Neural cell (in vitro differentiated cells): ENCODE data around the gene AHCYL1. TPM values are rescaled to one million over a fixed set of nuclear protein-coding genes. Genes with fewer than 3 reads are reported as not detected.

Experiments used
- H2AFZ ChIP-seq: fragments of 200-600, 300-800 bp; sonication (generic), shearing (Covaris generic); 2 replicates; pipeline ENCODE4 v1.6.0; 2014; ENCODE audit warnings: low read depth, mild to moderate bottlenecking, antibody characterized with exemption, low read length, moderate library complexity
- H3F3A ChIP-seq: fragments of 200-600 bp; shearing (Covaris generic); 2 replicates; pipeline ENCODE4 v1.6.1; 2016; ENCODE audit warnings: mild to moderate bottlenecking, moderate library complexity, mixed read lengths, antibody characterized with exemption, low read length; ENCODE audit not compliant: insufficient read depth, poor library complexity, severe bottlenecking
- H3K27ac ChIP-seq: fragments of 200-600, 300-800 bp; sonication (generic), shearing (Covaris generic); 2 replicates; pipeline ENCODE4 v1.5.1; 2014; ENCODE audit warnings: mild to moderate bottlenecking, low read length, moderate library complexity
- H3K27me3 ChIP-seq: fragments of 300-800, 200-600 bp; sonication (generic), shearing (Covaris generic); 2 replicates; pipeline ENCODE4 v1.6.0; 2014; ENCODE audit warnings: mild to moderate bottlenecking, low read depth, low read length, moderate library complexity; ENCODE audit not compliant: insufficient read depth
- H3K36me3 ChIP-seq: fragments of 300-800, 200-600 bp; sonication (generic), shearing (Covaris generic); 2 replicates; pipeline ENCODE4 v1.5.1; 2014; ENCODE audit warnings: mild to moderate bottlenecking, antibody characterized with exemption, low read length, moderate library complexity; ENCODE audit not compliant: insufficient read depth
- H3K4me2 ChIP-seq: fragments of 300-800, 200-600 bp; sonication (generic), shearing (Covaris generic); 2 replicates; pipeline ENCODE4 v1.6.0; 2014; ENCODE audit warnings: mild to moderate bottlenecking, low read length
- H3K4me3 ChIP-seq: fragments of 300-800, 200-600 bp; sonication (generic), shearing (Covaris generic); 2 replicates; pipeline ENCODE4 v1.5.1; 2014; ENCODE audit warnings: mild to moderate bottlenecking, low read length, moderate library complexity
- H3K79me2 ChIP-seq: fragments of 200-600 bp; shearing (Covaris generic); replicated peaks from 2 replicates; pipeline ENCODE4 v1.6.0; 2014; ENCODE audit warnings: mild to moderate bottlenecking, low read length, moderate library complexity; ENCODE audit not compliant: insufficient read depth
- H3K9ac ChIP-seq: fragments of 300-800, 200-600 bp; sonication (generic), shearing (Covaris generic); 2 replicates; pipeline ENCODE4 v1.6.1; 2016; ENCODE audit warnings: mild to moderate bottlenecking, low read length, mixed read lengths
- H3K9me2 ChIP-seq: fragments of 200-600 bp; shearing (Covaris generic); 2 replicates; pipeline ENCODE4 v1.6.1; 2016; ENCODE audit warnings: mild to moderate bottlenecking, low read length, mixed read lengths; ENCODE audit not compliant: insufficient read depth
- H3K9me3 ChIP-seq: fragments of 200-600, 300-800 bp; sonication (generic), shearing (Covaris generic); 2 replicates; pipeline ENCODE4 v1.6.1; 2016; ENCODE audit warnings: mild to moderate bottlenecking, mixed run types, low read length, moderate library complexity, mixed read lengths
- H4K20me1 ChIP-seq: fragments of 200-600 bp; shearing (Covaris generic); 2 replicates; pipeline ENCODE4 v1.6.1; 2016; ENCODE audit warnings: mild to moderate bottlenecking, mixed run types; ENCODE audit not compliant: insufficient read depth
- EP300 ChIP-seq: fragments of 450-650 bp; conservative IDR thresholded peaks from 2 replicates; pipeline ENCODE4 v1.6.1; 2014; ENCODE audit warnings: antibody characterized with exemption, mild to moderate bottlenecking, moderate library complexity; ENCODE audit not compliant: poor library complexity, severe bottlenecking
- EZH2 ChIP-seq: fragments of 200-600, 300-800 bp; shearing (Covaris generic), sonication (generic); IDR thresholded peaks from 2 replicates; pipeline ENCODE4 v1.6.1; 2014; ENCODE audit warnings: antibody characterized with exemption, low read length, borderline replicate concordance, mild to moderate bottlenecking; ENCODE audit not compliant: insufficient read depth, poor library complexity, severe bottlenecking
- MXI1 ChIP-seq: fragments of 450-650 bp; conservative IDR thresholded peaks from 2 replicates; pipeline ENCODE4 v1.6.1; 2014; ENCODE audit warnings: antibody characterized with exemption, mild to moderate bottlenecking; ENCODE audit not compliant: poor library complexity, severe bottlenecking
- POLR2AphosphoS5 ChIP-seq: IDR thresholded peaks from 2 replicates; pipeline ENCODE4 v1.6.1; 2012
- RAD21 ChIP-seq: fragments of 450-650 bp; conservative IDR thresholded peaks from 2 replicates; pipeline ENCODE4 v1.6.1; 2014; ENCODE audit warnings: antibody characterized with exemption, mild to moderate bottlenecking, moderate library complexity
- SMC3 ChIP-seq: fragments of 450-650 bp; conservative IDR thresholded peaks from 2 replicates; pipeline ENCODE4 v1.6.1; 2014; ENCODE audit warnings: antibody characterized with exemption, mild to moderate bottlenecking, moderate library complexity; ENCODE audit not compliant: poor library complexity
- TAF1 ChIP-seq: IDR thresholded peaks from 2 replicates; pipeline ENCODE4 v1.6.1; 2012; ENCODE audit warnings: low read depth
- polyA plus RNA-seq: library from polyadenylated mRNA; depleted of rRNA; stranded (reverse); fragments of >200 nt; gene quantifications from 2 replicates; pipeline ENCODE4 v1.2.3, GENCODE V29; 2014
- TF ChIP-seq, protein P1 (sequence below): fragments of 450-650 bp; IDR thresholded peaks from 2 replicates; pipeline ENCODE4 v1.5.1; 2014; ENCODE audit warnings: antibody characterized with exemption, mild to moderate bottlenecking, moderate library complexity; ENCODE audit not compliant: poor library complexity, severe bottlenecking
- TF ChIP-seq, protein P2 (sequence below): IDR thresholded peaks from 2 replicates; pipeline ENCODE4 v1.6.1; 2012; ENCODE audit warnings: borderline replicate concordance

AHCYL1 gene
- polyA plus RNA-seq, 1 donor from 2014 or later: 48.7 TPM

DNA sequence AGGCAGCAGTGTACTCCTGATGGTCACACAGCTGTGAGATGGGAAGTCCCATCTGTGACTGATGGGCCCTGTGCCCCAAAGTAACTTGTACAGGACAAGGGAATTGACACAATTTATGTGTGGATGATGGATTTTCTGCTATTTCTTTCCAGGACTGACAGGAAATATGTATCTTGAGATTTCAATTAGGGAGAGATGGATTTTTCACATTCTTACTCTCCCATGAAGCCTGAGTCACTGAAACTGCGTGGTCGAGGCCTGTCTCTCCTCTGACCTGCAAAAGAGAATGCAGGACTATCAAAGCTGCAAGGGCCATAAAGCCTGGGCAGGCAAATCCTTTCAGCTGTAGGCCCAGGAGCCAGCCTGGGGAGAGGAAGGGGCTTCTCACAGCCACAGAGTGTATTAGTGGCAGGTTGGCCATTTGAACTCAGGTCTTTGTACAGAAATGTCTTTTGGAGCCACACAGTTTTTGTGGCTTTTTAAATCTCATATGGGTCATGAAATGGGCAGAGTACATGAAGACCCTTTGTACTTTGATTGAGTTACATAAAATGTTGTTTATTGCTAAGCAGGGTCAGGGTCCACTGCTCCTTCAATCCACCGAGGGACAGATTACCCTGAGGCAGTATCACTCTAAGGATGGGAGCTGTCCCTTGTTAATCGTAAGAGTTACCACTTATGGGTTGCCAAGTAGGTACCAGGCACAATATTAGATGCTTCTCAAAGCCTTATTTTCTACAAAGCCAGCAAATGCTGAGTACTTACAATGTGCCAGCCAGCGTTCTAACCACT, 71.1 kb downstream of the AHCYL1 start:
- Histone ChIP-seq H3K9me2 (no peaks in the 10 kb centered on the region), H4K20me1 (no peaks in the 10 kb centered on the region), H2AFZ (no peak overlapping the region), H3K9ac (no peak overlapping the region), H3K36me3 (peaks cover 9% of the 10 kb centered on the region), H3K27me3 (no peaks in the 10 kb centered on the region), H3K27ac (no peak overlapping the region), H3K4me2 (no peak overlapping the region), H3K79me2 (no peaks in the 10 kb centered on the region), H3K9me3 (no peaks in the 10 kb centered on the region), H3K4me3 (no peak overlapping the region), H3F3A (no peaks in the 10 kb centered on the region)
- TF ChIP-seq EZH2: no peak
- TF ChIP-seq POLR2AphosphoS5: no peak
- no peak for TF ChIP-seq MXI1
- TF ChIP-seq, protein P1, sequence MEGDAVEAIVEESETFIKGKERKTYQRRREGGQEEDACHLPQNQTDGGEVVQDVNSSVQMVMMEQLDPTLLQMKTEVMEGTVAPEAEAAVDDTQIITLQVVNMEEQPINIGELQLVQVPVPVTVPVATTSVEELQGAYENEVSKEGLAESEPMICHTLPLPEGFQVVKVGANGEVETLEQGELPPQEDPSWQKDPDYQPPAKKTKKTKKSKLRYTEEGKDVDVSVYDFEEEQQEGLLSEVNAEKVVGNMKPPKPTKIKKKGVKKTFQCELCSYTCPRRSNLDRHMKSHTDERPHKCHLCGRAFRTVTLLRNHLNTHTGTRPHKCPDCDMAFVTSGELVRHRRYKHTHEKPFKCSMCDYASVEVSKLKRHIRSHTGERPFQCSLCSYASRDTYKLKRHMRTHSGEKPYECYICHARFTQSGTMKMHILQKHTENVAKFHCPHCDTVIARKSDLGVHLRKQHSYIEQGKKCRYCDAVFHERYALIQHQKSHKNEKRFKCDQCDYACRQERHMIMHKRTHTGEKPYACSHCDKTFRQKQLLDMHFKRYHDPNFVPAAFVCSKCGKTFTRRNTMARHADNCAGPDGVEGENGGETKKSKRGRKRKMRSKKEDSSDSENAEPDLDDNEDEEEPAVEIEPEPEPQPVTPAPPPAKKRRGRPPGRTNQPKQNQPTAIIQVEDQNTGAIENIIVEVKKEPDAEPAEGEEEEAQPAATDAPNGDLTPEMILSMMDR: no peak
- TF ChIP-seq, protein P2, sequence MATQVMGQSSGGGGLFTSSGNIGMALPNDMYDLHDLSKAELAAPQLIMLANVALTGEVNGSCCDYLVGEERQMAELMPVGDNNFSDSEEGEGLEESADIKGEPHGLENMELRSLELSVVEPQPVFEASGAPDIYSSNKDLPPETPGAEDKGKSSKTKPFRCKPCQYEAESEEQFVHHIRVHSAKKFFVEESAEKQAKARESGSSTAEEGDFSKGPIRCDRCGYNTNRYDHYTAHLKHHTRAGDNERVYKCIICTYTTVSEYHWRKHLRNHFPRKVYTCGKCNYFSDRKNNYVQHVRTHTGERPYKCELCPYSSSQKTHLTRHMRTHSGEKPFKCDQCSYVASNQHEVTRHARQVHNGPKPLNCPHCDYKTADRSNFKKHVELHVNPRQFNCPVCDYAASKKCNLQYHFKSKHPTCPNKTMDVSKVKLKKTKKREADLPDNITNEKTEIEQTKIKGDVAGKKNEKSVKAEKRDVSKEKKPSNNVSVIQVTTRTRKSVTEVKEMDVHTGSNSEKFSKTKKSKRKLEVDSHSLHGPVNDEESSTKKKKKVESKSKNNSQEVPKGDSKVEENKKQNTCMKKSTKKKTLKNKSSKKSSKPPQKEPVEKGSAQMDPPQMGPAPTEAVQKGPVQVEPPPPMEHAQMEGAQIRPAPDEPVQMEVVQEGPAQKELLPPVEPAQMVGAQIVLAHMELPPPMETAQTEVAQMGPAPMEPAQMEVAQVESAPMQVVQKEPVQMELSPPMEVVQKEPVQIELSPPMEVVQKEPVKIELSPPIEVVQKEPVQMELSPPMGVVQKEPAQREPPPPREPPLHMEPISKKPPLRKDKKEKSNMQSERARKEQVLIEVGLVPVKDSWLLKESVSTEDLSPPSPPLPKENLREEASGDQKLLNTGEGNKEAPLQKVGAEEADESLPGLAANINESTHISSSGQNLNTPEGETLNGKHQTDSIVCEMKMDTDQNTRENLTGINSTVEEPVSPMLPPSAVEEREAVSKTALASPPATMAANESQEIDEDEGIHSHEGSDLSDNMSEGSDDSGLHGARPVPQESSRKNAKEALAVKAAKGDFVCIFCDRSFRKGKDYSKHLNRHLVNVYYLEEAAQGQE: no peak
- TF ChIP-seq RAD21: no peak

DNA sequence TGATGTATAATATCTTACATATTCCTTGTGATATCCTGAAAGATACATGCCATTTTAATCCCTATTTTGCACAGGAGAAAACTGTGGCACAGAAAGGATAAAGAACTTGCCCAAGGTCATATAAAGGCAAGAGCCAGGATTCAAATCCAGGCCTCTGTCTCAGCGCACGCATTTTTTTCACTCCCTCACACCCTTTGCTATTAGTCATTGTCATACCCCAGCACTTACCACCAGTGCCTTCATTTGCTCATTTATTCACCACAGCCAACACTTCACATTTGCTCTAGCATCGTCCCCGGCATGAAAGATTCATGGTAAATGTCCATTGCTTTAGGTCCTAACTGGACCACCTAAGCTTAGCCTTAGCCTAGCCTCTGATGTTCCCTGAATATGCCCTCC, 71.7 kb downstream of the AHCYL1 start:
- Histone ChIP-seq H3K9ac (no peak overlapping the region), H3K79me2 (no peaks in the 10 kb centered on the region), H3K27me3 (no peaks in the 10 kb centered on the region), H3K4me3 (no peak overlapping the region), H3F3A (no peaks in the 10 kb centered on the region), H3K36me3 (peaks cover 9% of the 10 kb centered on the region), H4K20me1 (no peaks in the 10 kb centered on the region), H3K9me2 (no peaks in the 10 kb centered on the region), H2AFZ (no peak overlapping the region), H3K9me3 (no peaks in the 10 kb centered on the region), H3K27ac (no peak overlapping the region), H3K4me2 (no peak overlapping the region)
- TF ChIP-seq RAD21: no peak
- TF ChIP-seq EZH2: no peak
- TF ChIP-seq, protein P1: no peak
- TF ChIP-seq, protein P2: no peak
- no peak for TF ChIP-seq MXI1
- no peak for TF ChIP-seq EP300
- TF ChIP-seq SMC3: no peak
- no peak for TF ChIP-seq TAF1
- no peak for TF ChIP-seq POLR2AphosphoS5
